ENCODE results near the gene MSRB2.
"Not testable (repeated sequence)": the region's sequence is repeated elsewhere in the genome, so short reads cannot be mapped to it uniquely, and the experiment has no call there.

MSRB2 gene

GRCh38 chr10:23095404-23095965, at the start of gene MSRB2:
MSRB2 (plus strand) TSS chr10:23095579; CDS start chr10:23095609, 30 bp downstream.
- DNase-seq (ENCODE audit: low spot score), result peak; percentile 92

- no peak for DNase-seq (ENCODE audit: low spot score)
These were observed 49.4 kb upstream of the MSRB2 start for GRCh38 chr10:23046027-23046426.

- no peak for DNase-seq (ENCODE audit: low spot score)
These were observed 48.0 kb upstream of the MSRB2 start for GRCh38 chr10:23047201-23048050.

DNA sequence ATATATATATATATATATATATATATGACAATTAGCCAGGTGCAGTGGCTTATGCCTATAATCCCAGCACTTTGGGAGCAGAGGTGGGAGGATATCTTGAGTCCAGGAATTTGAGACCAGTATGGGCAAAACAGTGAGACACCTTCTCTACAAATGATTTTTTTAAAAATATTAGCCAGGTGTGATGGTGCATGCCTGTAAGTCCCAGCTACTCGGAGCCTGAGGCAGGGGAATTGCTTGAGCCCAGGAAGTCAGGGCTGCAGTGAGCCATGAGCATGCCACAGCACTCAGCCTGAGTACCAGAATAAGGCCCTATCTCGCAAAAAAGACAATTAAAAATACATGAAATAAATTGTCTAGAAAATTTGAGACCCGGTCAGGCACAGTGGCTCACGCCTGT, 47.2 kb upstream of the MSRB2 start:
- DNase-seq (ENCODE audit: low spot score), result no peak

- DNase-seq (ENCODE audit: low spot score), result no peak
These were observed 44.1 kb upstream of the MSRB2 start for GRCh38 chr10:23051278-23051677.

DNA sequence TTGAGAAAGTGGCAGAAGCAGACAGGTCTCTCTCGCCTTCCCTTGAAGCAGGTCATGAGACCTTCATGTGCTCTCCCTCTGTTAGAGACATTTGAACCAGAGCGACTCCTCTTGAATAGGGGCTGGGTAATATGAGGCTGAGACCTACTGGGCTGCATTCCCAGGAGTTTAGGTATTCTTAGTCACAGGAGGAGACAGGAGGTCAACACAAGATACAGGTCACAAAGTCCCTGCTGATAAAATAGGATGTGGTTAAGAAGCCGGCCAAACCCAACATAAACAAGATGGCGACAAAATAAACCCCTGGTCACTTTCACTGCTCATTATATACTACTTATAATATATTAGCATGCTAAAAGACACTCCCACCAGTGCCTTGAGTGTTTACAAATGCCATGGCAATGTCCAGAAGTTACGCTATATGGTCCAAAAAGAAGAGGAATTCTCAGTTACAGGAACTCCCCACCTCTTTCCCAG, 43.5 kb upstream of the MSRB2 start:
- no peak for DNase-seq (ENCODE audit: low spot score)

DNA sequence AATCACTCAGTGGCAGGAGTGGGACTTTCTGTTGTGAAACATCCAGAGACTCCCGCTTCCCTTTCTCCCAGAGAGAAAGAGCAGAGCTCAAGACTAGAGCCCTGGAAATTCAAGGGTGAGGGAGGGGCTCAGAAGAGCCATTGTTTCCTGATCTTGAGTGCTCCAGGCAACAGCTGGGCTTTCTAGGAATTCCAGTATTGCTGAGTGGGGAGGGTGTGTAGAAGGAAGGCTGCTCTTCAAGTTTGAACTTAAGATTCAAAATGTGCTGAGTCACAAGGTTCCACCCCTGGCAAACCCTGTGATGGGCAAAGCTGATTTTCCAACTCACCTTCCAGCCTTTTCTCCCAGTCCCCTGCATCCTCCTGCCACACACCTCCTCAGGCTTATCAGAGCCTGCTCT, 42.3 kb upstream of the MSRB2 start:
- DNase-seq (ENCODE audit: low spot score), result peak; percentile 7

- DNase-seq (ENCODE audit: low spot score), result no peak
These were observed 39.8 kb upstream of the MSRB2 start for GRCh38 chr10:23055424-23056185.

- DNase-seq (ENCODE audit: low spot score), result no peak
These were observed 39.2 kb upstream of the MSRB2 start for GRCh38 chr10:23056186-23056579.

- no peak for DNase-seq (ENCODE audit: low spot score)
These were observed 37.0 kb upstream of the MSRB2 start for GRCh38 chr10:23058366-23058765.

DNA sequence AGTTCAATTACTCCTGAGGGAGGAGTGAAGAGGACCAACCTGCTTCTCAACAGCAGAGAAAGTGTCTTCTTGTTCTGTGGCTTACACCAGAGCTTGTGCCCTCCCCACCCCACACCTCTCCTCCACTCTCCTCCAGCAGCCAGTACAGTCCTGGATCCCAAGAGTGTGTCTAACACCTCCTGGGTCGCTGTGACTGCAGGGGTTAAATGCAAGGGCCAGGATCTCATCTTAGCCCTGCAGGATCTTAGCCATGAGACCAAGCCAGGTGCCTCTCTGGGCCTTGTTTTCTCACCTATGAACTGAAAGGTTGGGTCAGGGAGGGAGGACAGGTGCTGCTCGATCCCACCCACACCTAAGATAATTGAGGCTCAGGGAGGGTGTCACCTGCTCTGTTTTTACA, 34.5 kb upstream of the MSRB2 start:
- DNase-seq (ENCODE audit: low spot score), result no peak

DNA sequence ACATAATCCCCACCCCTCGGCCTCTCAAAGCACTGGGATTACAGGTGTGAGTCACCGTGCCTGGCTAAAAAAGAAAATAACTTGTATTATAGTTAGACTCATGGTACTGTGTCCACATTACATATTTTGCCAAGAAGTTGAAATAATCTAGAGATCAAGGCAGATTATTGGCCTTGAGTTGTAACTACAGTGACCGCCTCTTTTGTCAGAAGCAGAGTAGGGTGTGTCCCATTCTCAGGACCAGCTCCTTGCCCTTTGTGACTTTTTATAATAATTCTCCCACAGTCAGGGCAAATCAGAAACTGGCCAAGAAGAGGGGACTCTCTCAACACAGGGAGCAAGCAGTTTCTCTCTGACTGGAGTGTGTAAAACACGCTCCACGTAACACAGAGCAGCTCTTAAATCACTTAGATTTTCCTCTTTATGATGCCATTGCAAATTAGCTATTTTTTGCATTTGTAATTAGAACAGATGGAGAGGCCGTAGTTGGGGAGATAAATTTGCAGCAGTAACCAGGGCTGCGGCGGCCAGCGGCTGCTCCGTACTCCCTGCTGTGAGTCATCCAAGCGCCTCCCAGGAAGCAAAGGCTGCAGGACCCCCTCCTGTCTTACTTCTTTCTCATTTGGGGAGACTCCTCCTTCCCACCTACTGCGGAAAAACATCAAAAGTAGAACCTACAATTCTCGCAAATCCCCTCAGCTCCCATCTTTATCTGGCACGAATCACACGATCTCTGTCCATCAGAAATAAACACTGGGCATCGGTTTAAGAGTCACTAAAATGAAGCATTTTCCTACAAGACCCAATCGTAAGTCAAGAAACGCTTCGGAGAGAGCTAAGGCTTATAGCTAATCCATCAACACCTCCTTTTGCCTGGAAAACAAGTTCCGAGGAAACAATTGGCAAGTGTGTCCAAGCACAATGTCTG, 32.1 kb upstream of the MSRB2 start:
- DNase-seq (ENCODE audit: low spot score), result no peak

- no peak for DNase-seq (ENCODE audit: low spot score)
These were observed 31.2 kb upstream of the MSRB2 start for GRCh38 chr10:23063973-23064812.

DNA sequence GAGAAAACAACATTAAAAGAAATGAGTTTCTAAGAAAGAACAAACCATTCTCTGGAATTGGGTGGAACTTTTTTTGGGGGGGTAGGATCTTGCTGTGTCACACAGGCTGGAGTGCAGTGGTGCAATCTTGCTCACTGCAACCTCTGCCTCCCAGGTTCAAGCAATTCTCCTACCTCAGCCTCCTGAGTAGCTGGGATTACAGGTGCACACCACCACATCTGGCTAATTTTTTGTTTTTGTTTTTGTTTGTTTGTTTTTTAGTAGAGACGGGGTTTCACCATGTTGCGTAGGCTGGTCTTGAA, 30.6 kb upstream of the MSRB2 start:
- DNase-seq (ENCODE audit: low spot score), result not testable (repeated sequence)

DNA sequence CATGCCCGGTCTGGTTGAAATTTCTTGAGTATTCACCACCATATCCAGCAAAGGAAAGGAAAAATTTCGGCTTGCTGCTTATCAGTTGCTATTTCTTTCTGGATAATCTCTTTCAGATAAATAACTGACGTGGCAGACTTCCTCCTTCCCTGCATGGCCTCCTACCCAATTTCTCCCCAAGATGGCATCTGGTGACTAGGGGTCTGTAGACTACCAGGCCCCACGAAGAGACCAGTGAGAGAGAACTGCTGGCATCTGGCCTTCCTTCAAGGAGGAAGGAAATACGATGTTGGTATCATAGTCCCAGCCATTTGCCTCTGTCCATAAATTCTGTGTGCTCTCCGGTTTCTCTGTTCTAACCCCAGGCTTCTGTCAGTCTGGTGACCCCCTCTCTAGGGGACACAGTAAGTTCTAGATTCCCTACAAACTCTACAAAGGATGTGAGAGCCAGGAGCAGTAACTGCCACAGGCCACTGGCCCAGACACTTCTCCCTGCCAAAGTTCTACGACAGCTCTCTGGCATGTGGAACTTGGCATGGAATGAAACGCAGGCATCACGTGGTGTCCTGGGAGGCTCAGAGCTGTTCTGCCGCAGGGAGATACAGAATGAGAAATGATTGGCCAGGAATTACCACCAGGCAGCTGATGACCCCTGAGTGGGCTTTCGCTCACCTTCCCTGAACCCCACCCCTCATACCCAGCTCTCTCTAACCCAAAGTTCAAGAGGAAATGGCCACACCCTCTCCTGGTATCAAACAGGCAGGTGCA, 30.0 kb upstream of the MSRB2 start:
- DNase-seq (ENCODE audit: low spot score), result peak; percentile 47

GRCh38 chr10:23067337-23067736, 28.0 kb upstream of the MSRB2 start:
- DNase-seq (ENCODE audit: low spot score), result no peak

DNA sequence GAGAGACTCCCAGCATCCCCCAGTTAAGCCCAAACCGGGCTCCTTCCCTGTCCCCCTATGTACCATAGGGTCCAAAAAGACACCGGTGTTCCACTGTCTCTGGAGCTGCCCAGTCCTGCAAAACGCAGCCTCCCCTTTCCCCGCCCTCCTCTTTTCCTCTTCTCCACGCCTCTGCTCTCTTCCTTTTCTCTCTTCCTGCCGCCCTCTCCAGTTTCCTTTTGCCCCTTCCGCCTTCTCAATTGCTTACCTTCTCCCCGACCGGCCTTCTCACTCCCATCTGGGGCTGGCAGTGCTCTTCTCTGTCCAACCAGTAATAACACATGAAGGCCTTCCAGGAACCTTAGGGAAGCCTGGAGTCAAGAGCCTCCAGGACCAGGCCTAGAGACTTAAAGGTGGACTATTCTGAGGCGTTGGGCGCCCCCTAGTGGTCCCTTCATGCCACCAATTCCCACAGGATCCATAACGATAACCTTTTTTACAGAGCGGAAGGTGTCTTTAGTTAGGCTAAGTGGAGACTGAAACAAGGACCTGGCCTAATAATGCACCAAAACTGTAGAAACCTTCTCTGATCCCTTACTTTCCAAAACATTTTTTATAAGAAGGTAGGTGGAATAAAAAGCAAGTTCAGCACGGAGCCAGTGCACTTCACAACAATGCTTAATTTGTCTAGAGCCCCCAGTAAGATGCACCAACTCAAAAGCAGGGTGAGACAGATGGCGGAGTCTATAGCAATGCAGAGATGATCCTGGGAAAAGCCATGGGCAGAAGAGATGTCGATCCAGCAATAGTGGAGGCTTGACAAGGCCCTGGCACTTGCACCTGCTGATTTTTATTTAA, 27.2 kb upstream of the MSRB2 start:
- peak; percentile 61 for DNase-seq (ENCODE audit: low spot score)

GRCh38 chr10:23069019-23069815, 26.2 kb upstream of the MSRB2 start:
- DNase-seq (ENCODE audit: low spot score), result no peak

Data from COLO829 (cell line).